ENCODE results near the gene KCNA4.
"Not testable (repeated sequence)": the region's sequence is repeated elsewhere in the genome, so short reads cannot be mapped to it uniquely, and the experiment has no call there.

The KCNA4 gene

GRCh38 chr11:29996016-29996415 lies 20.8 kb downstream of the KCNA4 start:
- DNase-seq: no peak

- DNase-seq: no peak
Measured at GRCh38 chr11:29989174-29989970, 27.5 kb downstream of the KCNA4 start.

GRCh38 chr11:29985248-29985647 lies 31.6 kb downstream of the KCNA4 start:
- DNase-seq: no peak

- DNase-seq: no peak
Measured at GRCh38 chr11:29984544-29984943, 32.3 kb downstream of the KCNA4 start.

GRCh38 chr11:29978549-29978948 lies 38.3 kb downstream of the KCNA4 start:
- no peak for DNase-seq

GRCh38 chr11:29975580-29975979 lies 41.2 kb downstream of the KCNA4 start:
- DNase-seq: not testable (repeated sequence)

- no peak for DNase-seq
Measured at GRCh38 chr11:29963796-29964195, 53.0 kb downstream of the KCNA4 start.

- no peak for DNase-seq
Measured at GRCh38 chr11:29963036-29963435, 53.8 kb downstream of the KCNA4 start.

- DNase-seq: no peak
Measured at GRCh38 chr11:29962243-29962642, 54.6 kb downstream of the KCNA4 start.

All from SIG-M5 (cell line).